ENCODE measurements around the gene RALGPS1. TPM values are rescaled to one million over a fixed set of nuclear protein-coding genes. Genes with fewer than 3 reads are reported as not detected.

The RALGPS1 gene
- total RNA-seq, 4 donors from 2014 or later = 4.6 to 11.9 (median 10.0) TPM

DNA sequence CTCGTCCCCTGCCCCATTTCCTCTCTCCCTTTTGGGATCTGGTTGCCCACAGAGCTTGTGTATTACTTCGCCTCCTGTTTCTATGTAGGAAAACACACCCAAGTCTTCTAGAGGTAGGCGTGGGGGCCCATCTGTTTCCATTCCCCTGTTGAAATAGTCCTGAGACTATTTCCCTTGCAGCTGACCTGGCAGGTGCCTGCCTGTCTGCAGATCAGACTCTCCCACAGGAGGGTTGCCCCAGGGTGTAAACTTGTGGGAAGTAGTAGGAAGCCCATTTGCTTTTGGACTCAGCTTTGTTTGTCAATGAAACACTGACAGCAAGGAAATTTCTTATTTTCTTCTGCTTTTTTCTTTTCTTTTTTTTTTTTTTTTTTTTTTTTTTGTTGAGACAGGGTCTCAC lies 333.7 kb downstream of the RALGPS1 start:
- Histone ChIP-seq H3K9me3 (no peaks in the 10 kb centered on the region), H3K4me1 (peaks cover 8 to 11% (median 9%) of the 10 kb centered on the region in 4 donors), H3K27ac (replicated peaks in 1 of 4) (no peak overlapping the region), H3K27me3 (no peaks in the 10 kb centered on the region), H3K4me3 (no peak overlapping the region), H3K36me3 (peaks cover 0 to 3% (median 0%) of the 10 kb centered on the region in 4 donors)
- WGBS = 93% methylated on average over 3 of the region's 3 CpGs
- TF ChIP-seq POLR2A (IDR thresholded peaks at IDR 0.05; ENCODE audit: low read depth) (no peak), POLR2AphosphoS5 (IDR thresholded peaks at IDR 0.05) (no peak), EP300 (IDR thresholded peaks at IDR 0.05) (no peak)
- TF ChIP-seq, protein P1, sequence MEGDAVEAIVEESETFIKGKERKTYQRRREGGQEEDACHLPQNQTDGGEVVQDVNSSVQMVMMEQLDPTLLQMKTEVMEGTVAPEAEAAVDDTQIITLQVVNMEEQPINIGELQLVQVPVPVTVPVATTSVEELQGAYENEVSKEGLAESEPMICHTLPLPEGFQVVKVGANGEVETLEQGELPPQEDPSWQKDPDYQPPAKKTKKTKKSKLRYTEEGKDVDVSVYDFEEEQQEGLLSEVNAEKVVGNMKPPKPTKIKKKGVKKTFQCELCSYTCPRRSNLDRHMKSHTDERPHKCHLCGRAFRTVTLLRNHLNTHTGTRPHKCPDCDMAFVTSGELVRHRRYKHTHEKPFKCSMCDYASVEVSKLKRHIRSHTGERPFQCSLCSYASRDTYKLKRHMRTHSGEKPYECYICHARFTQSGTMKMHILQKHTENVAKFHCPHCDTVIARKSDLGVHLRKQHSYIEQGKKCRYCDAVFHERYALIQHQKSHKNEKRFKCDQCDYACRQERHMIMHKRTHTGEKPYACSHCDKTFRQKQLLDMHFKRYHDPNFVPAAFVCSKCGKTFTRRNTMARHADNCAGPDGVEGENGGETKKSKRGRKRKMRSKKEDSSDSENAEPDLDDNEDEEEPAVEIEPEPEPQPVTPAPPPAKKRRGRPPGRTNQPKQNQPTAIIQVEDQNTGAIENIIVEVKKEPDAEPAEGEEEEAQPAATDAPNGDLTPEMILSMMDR (IDR thresholded peaks at IDR 0.05) = no peak
- DNase-seq (ENCODE audit: extremely low spot score) = no peak
- intact Hi-C loops (cut with DNase I) = no loop called here

DNA sequence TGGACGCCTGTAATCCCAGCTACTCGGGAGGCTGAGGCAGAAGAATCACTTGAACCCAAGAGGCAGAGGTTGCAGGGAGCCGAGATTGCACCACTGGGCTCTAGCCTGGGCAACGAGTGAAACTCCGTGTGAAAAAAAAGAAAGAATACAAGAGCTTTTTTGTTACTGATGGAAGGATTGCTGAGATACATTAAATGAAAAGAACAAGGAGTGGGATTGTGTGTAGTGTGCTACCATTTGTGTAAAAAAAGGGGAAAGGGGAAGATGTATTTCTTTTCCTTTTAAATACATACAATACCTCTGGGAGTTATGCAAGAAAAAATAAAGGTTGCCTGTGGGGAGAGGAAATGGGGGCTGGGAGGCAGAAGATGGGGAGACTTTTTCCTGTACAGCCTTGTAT lies 335.3 kb downstream of the RALGPS1 start:
- Histone ChIP-seq H3K4me3 (no peak overlapping the region), H3K36me3 (no peaks in the 10 kb centered on the region), H3K9me3 (no peaks in the 10 kb centered on the region), H3K27ac (replicated peaks in 1 of 4) (no peak overlapping the region), H3K27me3 (no peaks in the 10 kb centered on the region), H3K4me1 (peaks cover 5 to 11% (median 8%) of the 10 kb centered on the region in 4 donors)
- WGBS = 91% methylated on average over 5 of the region's 5 CpGs
- intact Hi-C loops (cut with DNase I) = no loop called here
- no peak for DNase-seq (ENCODE audit: extremely low spot score)
- TF ChIP-seq POLR2AphosphoS5 (IDR thresholded peaks at IDR 0.05) = no peak
- no peak for TF ChIP-seq EP300 (IDR thresholded peaks at IDR 0.05)
- TF ChIP-seq POLR2A (IDR thresholded peaks at IDR 0.05; ENCODE audit: low read depth) = no peak

DNA sequence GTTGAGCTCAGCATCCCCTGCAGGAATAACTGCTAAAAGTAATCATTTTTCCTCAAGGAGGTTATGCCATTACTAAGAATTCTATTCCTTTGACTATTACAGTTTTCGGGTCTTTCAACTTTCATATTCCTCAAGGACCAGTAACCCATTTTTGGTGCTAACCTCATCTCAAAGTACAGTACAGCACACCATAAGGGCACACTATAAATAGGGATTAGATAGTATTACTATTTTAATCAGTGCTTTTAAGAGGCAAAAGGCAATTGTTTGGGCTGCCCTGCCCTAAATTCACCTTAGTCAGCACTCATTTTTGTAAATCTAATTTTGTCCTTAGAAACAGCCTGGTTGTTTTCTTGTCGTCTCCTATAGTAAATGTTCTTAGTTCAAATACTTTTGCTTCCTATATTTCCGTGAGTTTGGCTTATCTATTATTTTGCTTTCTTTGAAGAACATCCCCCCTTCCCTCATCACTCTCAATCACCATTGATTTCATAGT lies 336.4 kb downstream of the RALGPS1 start:
- Histone ChIP-seq H3K9me3 (no peaks in the 10 kb centered on the region), H3K4me3 (no peak overlapping the region), H3K4me1 (peaks cover 0 to 5% (median under 1%) of the 10 kb centered on the region in 4 donors), H3K27ac (replicated peaks in 1 of 4) (no peak overlapping the region), H3K36me3 (no peaks in the 10 kb centered on the region), H3K27me3 (no peaks in the 10 kb centered on the region)
- no peak for DNase-seq (ENCODE audit: extremely low spot score)
- intact Hi-C loops (cut with DNase I) = no loop called here
- no peak for TF ChIP-seq POLR2A (IDR thresholded peaks at IDR 0.05; ENCODE audit: low read depth)
- TF ChIP-seq, protein P1 (IDR thresholded peaks at IDR 0.05) = no peak
- TF ChIP-seq POLR2AphosphoS5 (IDR thresholded peaks at IDR 0.05) = no peak
- no peak for TF ChIP-seq EP300 (IDR thresholded peaks at IDR 0.05)
- 89% methylated on average over 3 of the region's 3 CpGs for WGBS

DNA sequence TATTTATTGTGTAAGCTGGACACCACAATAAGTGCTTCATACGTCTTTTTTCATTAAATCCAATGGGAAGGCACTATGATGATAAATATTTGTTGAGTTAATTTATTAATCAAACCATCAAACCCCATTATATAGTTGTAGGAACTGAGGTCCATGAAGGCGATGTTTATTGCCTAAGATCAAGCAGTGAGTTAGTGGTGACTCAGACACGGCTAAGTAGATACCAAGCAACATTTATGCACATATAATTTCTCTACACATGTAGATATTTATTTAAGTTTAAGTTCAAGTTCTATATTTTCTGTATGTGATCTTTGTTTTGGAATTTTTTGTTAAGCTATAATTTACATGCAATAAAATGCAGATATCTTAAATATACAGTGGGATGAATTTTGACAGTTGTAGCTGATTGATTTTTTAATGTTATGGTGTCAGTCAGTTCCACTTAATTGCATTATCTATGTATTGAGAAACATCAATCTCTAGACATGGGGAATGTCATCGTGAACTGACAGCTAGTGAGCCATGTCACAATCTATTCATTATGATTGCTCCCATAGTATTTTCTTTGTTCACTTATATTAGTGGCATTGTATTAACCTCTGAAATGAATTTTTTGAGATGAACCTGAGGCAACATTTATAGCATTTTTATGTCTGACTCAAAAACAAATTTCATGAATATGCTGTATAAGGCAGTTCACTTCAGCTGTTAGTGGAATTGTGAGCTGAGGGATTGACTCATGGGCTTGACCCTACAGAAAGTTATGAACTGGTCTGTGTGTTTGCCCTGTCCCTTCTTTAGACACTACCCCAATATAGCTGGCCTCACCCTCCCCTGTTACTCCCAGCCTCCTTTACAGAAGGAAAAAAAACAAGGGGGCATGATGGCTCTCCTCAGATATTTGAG lies 338.1 kb downstream of the RALGPS1 start:
- no peak for DNase-seq (ENCODE audit: extremely low spot score)
- Histone ChIP-seq H3K4me3 (no peak overlapping the region), H3K4me1 (peaks cover 0 to 4% (median 0%) of the 10 kb centered on the region in 4 donors), H3K9me3 (no peaks in the 10 kb centered on the region), H3K36me3 (no peaks in the 10 kb centered on the region), H3K27me3 (no peaks in the 10 kb centered on the region), H3K27ac (replicated peaks in 1 of 4) (no peak overlapping the region)
- no peak for TF ChIP-seq POLR2A (IDR thresholded peaks at IDR 0.05; ENCODE audit: low read depth)
- TF ChIP-seq, protein P1 (IDR thresholded peaks at IDR 0.05) = no peak
- TF ChIP-seq EP300 (IDR thresholded peaks at IDR 0.05) = no peak
- TF ChIP-seq POLR2AphosphoS5 (IDR thresholded peaks at IDR 0.05) = no peak
- 92% methylated on average over 4 of the region's 4 CpGs for WGBS
- intact Hi-C loops (cut with DNase I) = no loop called here

DNA sequence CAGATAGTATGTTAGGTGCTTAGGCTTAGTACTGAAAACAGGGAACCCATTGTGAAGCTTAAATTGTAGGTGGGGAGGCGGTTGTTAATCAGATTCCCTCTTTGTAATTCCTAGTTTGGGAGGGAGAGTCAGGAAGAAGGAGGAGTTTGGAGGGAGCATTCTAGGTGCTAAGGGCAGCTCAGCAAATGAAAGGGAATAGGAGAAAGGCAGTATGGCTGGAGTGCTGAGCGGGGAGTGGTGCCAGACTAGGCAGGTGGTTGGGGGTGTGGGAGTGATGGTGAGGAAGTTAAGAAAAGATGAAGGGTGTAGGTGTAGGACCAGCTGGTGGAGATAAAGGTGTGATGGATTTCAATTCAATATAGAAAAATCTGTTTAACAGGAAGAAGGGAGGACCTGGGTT lies 338.9 kb downstream of the RALGPS1 start:
- DNase-seq (ENCODE audit: extremely low spot score) = no peak
- H3K36me3 ChIP-seq = no peaks in the 10 kb centered on the region
- H3K27me3 ChIP-seq = no peaks in the 10 kb centered on the region
- H3K27ac ChIP-seq (replicated peaks in 1 of 4) = no peak overlapping the region
- no peak overlapping the region for H3K4me3 ChIP-seq
- intact Hi-C loops (cut with DNase I) = no loop called here
- 98% methylated on average over 2 of the region's 2 CpGs for WGBS
- TF ChIP-seq, protein P1 (IDR thresholded peaks at IDR 0.05) = no peak
- TF ChIP-seq POLR2AphosphoS5 (IDR thresholded peaks at IDR 0.05) (no peak), EP300 (IDR thresholded peaks at IDR 0.05) (no peak), POLR2A (IDR thresholded peaks at IDR 0.05; ENCODE audit: low read depth) (no peak)
- H3K9me3 ChIP-seq = no peaks in the 10 kb centered on the region
- H3K4me1 ChIP-seq = peaks cover 0 to 4% (median 0%) of the 10 kb centered on the region in 4 donors
